CMK (cell line): ENCODE data around the gene FAM98B.

Experiments
- DNase-seq: peaks from one replicate; pipeline ENCODE4 v3.0.0-alpha.2; 2010; ENCODE audit warnings: low read depth

Gene FAM98B

DNA sequence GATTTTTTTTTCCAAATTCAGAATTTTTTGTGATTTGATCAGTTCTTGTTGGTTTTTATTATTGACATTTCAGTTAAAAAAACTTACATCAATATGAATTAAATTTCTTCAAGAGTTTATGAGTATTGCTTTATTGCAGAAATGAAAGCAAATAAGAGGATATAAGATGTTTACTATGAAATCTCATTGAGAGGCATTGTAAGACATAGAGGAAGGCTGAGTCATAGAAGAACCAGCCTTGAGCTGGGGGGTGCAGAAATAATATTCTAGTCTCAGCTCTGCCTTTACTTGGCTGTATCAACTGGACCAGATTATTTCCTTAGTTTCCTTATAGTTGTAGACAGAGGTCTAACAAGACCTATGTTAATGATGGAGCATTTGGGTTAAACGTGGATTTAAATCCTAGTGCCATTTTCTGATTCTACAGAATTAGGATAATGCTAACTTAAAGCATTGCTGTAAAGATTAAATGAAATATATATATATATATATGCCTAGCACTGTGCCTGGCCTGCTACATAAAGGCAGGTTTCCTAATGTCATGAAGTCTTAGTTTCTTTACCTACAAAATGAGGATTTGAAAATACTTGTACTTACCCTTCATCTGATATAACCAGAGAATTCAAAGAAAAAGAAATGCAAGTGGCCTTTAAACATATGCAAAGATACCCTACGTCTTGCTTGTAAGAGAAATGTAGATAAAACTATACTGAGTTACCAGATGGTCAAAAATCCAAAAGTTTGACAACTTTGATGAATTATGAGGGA, 7.3 kb downstream of the FAM98B start:
- no peak for DNase-seq

- DNase-seq, result no peak
Observed at GRCh38 chr15:38463893-38464292, 10.0 kb downstream of the FAM98B start.

DNA sequence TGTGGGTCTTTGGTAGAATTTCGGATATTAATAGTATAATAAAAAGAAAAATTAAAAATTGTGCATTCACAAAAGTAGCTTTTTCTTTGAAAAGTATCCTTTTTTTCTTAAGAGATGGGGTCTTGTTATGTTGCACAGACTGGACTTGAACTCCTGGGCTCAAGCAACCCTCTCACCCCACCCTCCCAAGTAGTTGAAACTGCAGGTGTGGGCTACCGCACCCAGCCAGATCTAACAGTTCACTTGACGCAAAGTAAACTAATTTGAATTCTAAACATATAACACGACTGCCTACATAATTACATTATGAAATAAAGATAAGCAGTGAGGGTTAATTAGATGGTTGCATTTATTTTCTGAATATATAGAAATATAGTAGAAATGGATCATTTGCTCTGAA, 10.7 kb downstream of the FAM98B start:
- DNase-seq, result no peak

DNA sequence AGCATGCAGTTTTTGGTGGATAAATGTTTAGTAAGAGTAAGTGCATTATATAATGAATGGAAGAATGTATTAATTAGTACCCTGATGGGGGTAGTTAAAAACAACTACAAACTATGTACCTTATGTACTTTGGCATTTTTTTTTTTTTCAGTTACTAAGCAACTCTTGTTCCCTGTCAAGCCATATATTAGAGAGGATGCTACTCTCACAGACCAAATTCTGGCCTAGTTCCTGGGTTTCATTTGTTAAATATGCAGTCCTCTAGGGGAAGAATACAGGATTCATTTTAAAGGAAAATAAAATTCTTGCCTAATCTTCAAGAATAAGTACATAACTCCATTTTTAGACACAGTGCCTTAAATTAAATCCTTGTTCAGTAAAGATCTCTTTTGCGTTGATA, 16.9 kb downstream of the FAM98B start:
- no peak for DNase-seq

DNA sequence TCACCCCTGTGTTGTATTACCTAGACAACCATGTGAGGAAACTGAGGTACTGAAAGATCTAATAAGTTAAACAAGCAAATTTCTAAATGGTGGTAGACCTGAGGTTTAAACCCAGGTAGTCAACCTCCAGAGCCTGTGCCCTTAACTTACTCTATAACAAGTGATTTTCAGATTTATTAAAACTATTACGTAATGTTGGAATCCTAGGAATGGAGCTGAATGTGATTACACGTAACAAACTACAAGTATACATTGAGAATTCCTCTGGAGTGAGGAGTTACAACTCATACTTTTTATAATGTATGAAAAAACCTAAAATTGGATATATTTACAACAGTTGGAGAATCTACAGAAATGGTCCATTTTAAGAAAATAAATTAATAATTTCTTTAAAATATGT, 18.0 kb downstream of the FAM98B start:
- no peak for DNase-seq

- peak; percentile 34 for DNase-seq
Observed at GRCh38 chr15:38474155-38474757, 20.3 kb downstream of the FAM98B start.

DNA sequence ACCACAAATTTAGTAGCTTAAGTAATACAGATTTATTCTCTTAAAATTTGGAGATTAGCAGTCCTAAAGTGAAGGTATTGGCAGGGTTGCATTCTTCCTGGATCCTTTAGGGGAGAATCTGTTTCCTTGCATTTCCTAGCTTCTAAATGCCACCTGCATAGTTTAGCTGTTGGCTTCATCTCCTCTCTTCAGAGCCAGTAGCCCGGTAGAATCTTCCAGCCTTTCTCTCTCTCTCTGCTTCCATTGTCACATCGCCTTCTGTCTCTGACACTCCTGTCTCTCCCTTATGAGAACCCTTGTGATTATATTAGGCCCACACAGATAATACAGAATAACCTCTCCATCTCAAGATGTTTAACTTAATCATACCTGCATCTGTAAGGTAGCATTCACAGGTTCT, 21.4 kb downstream of the FAM98B start:
- DNase-seq, result no peak

DNA sequence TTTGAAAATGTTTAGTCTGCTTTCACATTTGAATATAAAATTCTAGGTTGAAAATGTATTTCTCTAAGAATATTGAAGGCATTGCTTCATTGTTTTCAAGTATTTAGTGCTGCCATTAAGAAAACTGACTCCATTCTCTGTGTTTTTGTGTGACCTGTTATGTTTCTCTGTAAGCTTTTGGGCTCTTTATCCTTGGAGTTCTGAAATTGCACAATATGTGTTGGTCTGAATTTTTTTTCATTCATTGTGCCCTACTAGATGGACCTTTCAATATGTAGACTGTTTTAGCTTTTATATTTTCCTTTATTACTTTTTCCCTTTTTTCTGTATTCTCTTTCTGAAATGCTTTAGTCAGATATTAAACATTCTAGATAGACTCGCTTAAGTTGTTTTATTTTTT, 22.2 kb downstream of the FAM98B start:
- no peak for DNase-seq

DNA sequence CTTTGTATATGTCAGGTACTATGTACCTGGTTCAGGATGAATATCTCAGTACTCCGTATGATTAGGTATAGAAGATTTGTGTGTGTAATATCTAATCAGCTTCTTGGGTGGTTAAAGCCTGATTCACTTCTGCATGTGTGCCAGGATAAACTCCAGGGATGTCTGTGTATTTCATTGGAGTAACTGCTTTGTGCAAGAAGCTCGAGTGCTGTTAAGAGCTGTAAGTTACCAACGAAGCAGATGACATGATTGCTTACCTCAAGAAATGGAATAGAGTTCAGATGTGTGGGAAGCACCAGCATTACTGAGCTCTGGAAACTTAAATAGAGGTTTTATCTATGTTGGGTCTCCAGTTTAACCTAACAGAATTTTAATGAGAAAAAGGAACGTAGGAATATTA, 23.7 kb downstream of the FAM98B start:
- no peak for DNase-seq

- DNase-seq, result no peak
Observed at GRCh38 chr15:38479266-38479665, 25.3 kb downstream of the FAM98B start.

DNA sequence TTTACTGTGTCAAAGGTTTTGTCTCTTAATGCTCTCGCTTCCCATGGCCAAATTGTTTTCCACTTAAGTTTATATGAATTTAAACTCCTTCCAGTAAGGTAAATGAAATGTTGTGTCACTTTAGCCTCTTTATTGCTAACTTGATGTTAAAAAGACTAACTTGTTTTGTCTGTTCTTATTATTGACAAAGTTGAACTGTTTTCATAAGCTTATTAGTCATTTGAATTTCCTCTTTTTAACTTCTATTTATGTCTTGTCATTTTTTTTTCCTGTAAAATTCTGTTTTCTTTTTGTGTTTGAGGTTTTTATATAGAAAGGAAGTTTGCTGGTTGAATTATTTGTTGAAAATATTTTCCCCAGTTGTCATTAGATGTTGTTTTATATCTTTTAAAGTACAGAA, 25.8 kb downstream of the FAM98B start:
- no peak for DNase-seq

GRCh38 chr15:38481113-38481512, 27.2 kb downstream of the FAM98B start:
- DNase-seq, result no peak

DNA sequence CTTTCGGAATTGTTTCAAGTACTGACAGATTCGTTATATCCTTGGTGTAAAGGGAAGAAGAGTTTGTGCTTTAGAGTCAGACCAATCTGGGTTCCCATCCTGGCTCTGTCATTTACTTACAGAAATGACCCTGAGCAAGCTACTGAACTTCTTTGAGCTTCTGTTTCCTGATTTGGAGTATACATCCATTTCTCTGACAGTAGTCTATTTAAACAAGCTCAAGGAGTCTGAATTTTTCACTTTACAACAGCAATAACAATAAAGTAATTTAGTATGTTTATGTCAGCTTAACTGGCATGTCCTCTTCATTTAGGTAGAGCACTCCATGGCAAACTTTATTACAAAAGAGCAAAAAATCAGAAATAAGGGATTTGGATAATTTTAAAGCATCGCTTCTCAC, 27.8 kb downstream of the FAM98B start:
- DNase-seq, result no peak

- DNase-seq, result no peak
Observed at GRCh38 chr15:38482572-38482971, 28.6 kb downstream of the FAM98B start.

- no peak for DNase-seq
Observed at GRCh38 chr15:38486936-38487335, 33.0 kb downstream of the FAM98B start.

- DNase-seq, result no peak
Observed at GRCh38 chr15:38487378-38487777, 33.5 kb downstream of the FAM98B start.

DNA sequence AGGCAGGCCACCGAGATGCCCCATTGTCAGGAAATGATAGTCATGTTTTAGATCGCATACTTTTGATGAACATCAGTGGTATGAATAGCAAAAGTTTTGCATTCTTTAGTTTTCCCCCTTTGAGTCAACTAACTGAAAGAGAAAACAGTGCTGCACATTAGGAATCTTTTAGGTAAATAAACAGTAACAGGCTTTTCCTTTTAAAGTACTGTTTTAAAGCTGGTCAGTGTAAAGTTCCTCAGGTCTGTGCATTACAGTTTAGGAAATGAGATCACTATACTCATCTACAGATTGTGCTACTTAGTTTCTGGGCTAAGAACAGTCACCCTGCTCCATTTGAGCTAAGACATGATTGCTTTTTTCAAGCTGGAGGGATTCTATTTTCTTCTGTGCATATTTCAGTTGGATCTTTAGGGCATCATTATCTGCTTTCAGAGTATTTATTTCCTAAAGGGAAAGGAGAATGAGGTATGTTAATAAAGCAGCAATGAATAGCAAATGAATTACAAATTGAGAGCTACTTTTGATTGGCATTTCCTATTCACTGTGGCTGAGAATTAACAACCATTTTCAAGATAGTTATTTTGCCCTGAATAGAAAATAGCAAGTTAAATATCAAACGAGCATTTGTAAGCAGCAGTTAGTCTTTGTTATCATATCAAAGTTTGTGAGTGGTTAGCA, 36.5 kb downstream of the FAM98B start:
- no peak for DNase-seq

DNA sequence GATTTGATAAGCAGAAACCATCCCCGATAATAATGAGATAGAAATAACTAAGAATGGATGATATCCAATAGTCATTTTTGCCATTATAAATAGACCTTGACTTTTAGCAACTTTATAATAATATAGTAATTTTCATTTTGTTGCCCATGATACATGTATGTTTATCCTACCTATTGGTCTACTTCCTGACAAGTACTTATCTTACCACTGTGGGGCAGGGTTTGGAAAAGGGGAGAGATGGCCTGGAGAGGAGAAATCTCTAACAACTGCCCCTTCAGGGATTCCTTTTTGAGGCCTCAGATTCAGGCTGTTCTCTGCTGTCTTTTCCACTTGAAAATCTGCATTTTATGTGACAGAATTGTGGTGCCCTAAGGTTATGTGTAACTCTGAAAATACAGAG, 42.2 kb downstream of the FAM98B start:
- no peak for DNase-seq

- no peak for DNase-seq
Observed at GRCh38 chr15:38499651-38500050, 45.7 kb downstream of the FAM98B start.

GRCh38 chr15:38503496-38503895, 49.6 kb downstream of the FAM98B start:
- DNase-seq, result no peak

DNA sequence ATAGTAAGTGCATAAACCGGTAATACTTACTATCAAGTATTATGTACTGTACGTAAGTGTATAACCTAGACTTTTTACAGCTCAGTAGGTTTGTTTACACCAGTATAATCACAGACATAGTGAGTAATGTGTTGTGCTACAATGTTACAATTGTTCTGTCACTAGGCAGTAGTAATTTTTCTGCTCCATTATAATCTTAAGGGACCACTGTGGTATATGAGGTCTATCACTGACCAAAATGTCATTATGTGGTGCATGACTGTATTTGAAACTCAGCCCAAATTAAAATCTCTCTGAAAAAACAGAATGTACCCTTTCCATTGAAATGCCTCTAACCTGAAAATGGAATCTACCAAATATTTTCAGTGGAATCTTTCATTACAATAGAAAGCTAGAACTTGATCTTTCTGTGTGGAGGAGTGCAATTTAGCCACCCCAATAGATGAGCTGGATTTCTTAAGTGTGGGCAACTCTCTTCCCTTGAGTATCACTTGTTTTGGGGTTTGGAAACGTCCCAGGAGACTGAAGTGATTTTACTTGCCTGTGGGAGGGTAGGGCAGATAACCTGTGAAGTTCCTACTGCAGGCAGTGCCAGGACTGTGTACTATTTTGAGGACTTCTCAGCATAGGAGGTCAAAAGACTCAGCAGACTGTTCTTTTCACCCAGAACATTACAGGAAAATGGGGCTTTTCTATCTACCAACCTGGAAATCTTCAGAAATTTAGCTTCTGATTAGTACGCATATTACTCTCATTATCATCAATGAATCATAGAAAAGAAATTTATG, 50.9 kb downstream of the FAM98B start:
- no peak for DNase-seq

GRCh38 chr15:38506997-38507396, 53.1 kb downstream of the FAM98B start:
- DNase-seq, result no peak

DNA sequence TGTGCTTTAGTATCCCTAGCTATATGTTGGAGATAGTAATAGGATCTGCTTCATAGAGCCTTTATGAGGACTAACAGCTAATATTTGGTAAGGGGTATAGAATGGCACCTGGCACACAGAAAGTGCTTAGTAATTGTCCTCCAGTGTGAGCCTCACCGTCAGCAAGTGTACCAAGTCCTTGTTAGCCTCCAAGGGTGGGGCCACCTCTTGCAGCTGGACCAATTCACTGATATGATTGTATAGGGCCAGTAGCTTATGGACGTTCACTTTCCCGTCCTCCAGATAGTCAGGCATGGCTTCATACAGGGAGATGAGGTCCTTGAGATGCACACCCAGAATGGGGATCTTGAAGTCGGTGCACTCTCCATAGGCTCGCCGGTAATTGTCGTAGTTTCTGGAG, 53.6 kb downstream of the FAM98B start:
- no peak for DNase-seq
